NCI-H748 treated with DMSO at 0.1 percent for 48 hours (cell line): ENCODE measurements around the gene TOMM20.
"Not testable (repeated sequence)": the region's sequence is repeated elsewhere in the genome, so short reads cannot be mapped to it uniquely, and the experiment has no call there.

ENCODE experiments used
- DNase-seq: peaks from one replicate; lab custom pipeline; 2025; lab: John Stamatoyannopoulos, UW

TOMM20 gene

GRCh38 chr1:235128456-235129328, at the start of gene TOMM20:
TOMM20 (minus strand) TSS chr1:235128837; CDS start chr1:235128715, 122 bp downstream.
- peak; percentile 75 for DNase-seq

GRCh38 chr1:235176486-235176885, 47.8 kb upstream of the TOMM20 start:
- DNase-seq, result no peak

GRCh38 chr1:235169986-235170385, 41.3 kb upstream of the TOMM20 start:
- no peak for DNase-seq

GRCh38 chr1:235168375-235168774, 39.7 kb upstream of the TOMM20 start:
- DNase-seq, result no peak

- DNase-seq, result no peak
Measured at GRCh38 chr1:235161685-235162327, 33.2 kb upstream of the TOMM20 start.

GRCh38 chr1:235160957-235161684, 32.5 kb upstream of the TOMM20 start, which contains the start of gene RBM34:
RBM34 (minus strand) TSS chr1:235161250; CDS start chr1:235161226, 24 bp downstream.
- DNase-seq, result peak; percentile 80

- no peak for DNase-seq
Measured at GRCh38 chr1:235160383-235160956, 31.8 kb upstream of the TOMM20 start.

- not testable (repeated sequence) for DNase-seq
Measured at GRCh38 chr1:235159930-235160329, 31.3 kb upstream of the TOMM20 start.

- not testable (repeated sequence) for DNase-seq
Measured at GRCh38 chr1:235159284-235159683, 30.6 kb upstream of the TOMM20 start.

GRCh38 chr1:235158680-235159079, 30.0 kb upstream of the TOMM20 start:
- no peak for DNase-seq

- DNase-seq, result no peak
Measured at GRCh38 chr1:235157150-235157549, 28.5 kb upstream of the TOMM20 start.

- DNase-seq, result no peak
Measured at GRCh38 chr1:235156740-235157139, 28.1 kb upstream of the TOMM20 start.

GRCh38 chr1:235156265-235156664, 27.6 kb upstream of the TOMM20 start:
- no peak for DNase-seq

- no peak for DNase-seq
Measured at GRCh38 chr1:235152235-235152634, 23.6 kb upstream of the TOMM20 start.

GRCh38 chr1:235151033-235151432, 22.4 kb upstream of the TOMM20 start:
- DNase-seq, result no peak

- no peak for DNase-seq
Measured at GRCh38 chr1:235149824-235150223, 21.2 kb upstream of the TOMM20 start.

GRCh38 chr1:235147269-235147668, 18.6 kb upstream of the TOMM20 start:
- no peak for DNase-seq

- DNase-seq, result no peak
Measured at GRCh38 chr1:235145639-235146038, 17.0 kb upstream of the TOMM20 start.

- DNase-seq, result no peak
Measured at GRCh38 chr1:235142991-235143390, 14.4 kb upstream of the TOMM20 start.

- no peak for DNase-seq
Measured at GRCh38 chr1:235139315-235139714, 10.7 kb upstream of the TOMM20 start.

GRCh38 chr1:235138821-235139220, 10.2 kb upstream of the TOMM20 start:
- no peak for DNase-seq

- no peak for DNase-seq
Measured at GRCh38 chr1:235136111-235136510, 7.5 kb upstream of the TOMM20 start.
